LNCaP clone FGC (cell line): ENCODE results near the gene CCDC12.

Experiments used
- DNase-seq: peaks from one replicate; pipeline ENCODE4 v3.0.0-alpha.2; 2011; ENCODE audit warnings: low read depth
- H3K4me3 ChIP-seq: 2 replicates; pipeline ENCODE4 v1.5.1; 2011; ENCODE audit warnings: mild to moderate bottlenecking, low read depth, low read length, control low read depth
- CTCF ChIP-seq: IDR thresholded peaks from 2 replicates; pipeline ENCODE4 v1.5.1; 2012; ENCODE audit warnings: mild to moderate bottlenecking; ENCODE audit not compliant: control insufficient read depth, insufficient read depth; ENCODE audit errors: extremely low read depth

CCDC12 gene

DNA sequence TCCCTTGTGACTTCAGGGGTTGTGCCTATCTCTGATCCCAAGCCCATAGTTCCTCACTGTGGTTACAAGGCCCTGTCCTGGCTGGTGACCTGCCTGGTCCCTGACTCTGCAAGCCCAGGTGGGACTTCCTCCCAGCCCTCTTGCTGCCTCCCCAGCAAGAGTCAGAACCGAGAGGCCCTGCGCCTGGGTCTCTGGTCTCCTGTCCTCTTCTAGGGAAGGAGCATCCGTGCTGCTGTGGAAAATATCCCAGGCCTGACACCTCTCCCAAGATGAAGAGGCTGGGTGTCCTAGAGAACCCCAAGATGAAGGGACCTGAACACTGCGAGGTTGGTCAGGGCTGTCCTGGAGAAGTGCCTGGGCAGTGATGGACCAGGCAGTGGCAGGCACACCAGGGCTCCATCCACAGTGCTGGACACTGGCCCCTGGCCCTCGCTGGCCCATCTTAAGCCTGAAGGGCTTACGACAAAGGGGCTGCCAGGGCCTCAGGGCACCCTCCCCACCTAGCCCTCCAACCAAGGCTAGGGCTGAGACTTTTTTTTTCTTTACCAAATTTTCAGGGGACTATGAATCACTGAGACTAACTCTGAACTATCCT is 66.3 kb downstream of the CCDC12 start:
- H3K4me3 ChIP-seq: no peak overlapping the region
- no peak for TF ChIP-seq CTCF
- no peak for DNase-seq

DNA sequence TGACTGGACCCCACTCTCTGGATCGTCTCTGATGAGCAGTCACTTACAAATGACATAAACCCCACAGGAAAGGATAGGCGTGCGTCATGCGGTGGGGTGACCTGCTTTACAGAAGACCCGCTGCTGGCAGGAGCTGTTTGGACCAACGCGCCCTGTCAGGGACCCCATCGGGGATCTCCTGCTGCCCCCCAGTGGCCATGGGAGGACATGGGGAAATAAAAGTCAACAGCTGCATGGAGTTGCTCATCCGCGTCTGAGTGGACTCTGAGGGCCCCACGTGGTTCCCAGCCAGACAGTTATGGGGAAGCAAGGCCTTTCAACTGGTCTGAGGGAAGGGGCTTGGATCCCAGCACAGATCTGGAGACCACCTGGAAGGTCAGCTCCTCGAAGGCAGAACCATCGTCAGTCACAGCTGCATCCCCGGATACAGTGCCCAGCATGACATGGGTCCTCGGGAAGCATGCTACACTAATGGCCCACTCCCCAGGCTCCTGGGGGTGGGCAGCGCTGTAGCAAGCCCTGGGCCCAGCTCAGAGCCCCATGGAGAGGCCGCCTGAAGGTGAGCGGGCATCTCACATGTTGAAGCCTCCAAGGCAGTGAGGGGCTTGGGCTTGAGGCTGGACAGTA is 66.9 kb downstream of the CCDC12 start:
- DNase-seq: no peak
- TF ChIP-seq CTCF: peak; percentile 86
- no peak overlapping the region for H3K4me3 ChIP-seq

- no peak for DNase-seq
- TF ChIP-seq CTCF: no peak
- no peak overlapping the region for H3K4me3 ChIP-seq
Measured at GRCh38 chr3:46908986-46909534, 67.5 kb downstream of the CCDC12 start.

DNA sequence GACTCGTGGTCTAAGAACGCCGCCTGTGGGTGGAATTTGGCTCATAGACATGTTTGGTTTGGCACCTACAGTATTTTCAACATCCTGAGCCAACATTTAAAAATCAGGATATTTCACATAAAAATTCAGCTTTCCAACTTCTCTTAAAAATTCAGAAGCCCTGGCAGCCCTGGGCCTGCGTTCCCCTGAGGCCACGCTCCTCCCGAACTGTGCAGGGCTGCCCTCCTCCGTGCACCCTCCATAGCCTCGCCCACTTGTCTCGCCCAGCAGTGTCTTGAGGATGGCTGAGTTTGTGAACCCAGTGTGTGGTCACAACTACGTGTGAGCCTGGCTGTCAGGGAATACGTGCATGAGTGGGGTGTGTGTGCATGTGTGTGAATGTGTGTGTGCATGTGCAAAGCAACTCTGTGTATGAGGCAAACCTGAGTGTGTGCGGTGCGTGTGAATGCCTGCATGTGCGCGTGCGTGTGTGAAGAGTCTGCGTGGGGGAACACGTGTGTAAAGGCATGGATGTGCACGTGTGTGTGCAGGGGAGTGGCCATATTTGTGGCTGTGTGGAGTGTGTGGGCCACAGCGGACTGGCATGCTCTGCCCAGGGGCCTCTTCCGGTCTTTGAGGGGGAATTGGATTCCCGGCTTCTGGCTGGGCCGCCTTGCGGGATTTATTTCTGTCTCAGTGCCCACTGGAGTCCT is 68.1 kb downstream of the CCDC12 start:
- H3K4me3 ChIP-seq: no peak overlapping the region
- no peak for DNase-seq
- peak; percentile 42 for TF ChIP-seq CTCF

GRCh38 chr3:46907960-46908293 is 68.6 kb downstream of the CCDC12 start:
- DNase-seq: no peak
- no peak overlapping the region for H3K4me3 ChIP-seq
- no peak for TF ChIP-seq CTCF

DNA sequence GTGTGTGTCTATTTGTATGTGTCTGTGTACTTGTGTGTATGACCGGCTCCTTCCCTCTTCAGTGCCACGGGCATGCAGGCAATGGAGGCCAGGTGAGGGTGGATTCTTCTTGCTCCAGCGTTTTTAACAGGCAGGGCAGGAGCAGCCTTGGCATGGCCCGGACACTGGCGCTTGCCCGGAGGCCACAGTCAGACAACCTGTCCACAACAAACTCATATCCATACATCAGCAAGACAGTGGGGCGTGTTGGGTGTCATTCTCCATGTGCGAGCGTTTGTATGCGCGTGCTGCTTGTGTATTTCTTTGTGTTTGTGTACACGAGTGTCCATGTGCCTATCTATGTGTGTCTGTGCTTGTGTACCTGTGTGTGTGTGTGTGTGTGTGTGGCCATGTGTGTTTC is 69.3 kb downstream of the CCDC12 start:
- H3K4me3 ChIP-seq: no peak overlapping the region
- no peak for DNase-seq
- no peak for TF ChIP-seq CTCF
